ENCODE data around the gene ZNF408.

DNA sequence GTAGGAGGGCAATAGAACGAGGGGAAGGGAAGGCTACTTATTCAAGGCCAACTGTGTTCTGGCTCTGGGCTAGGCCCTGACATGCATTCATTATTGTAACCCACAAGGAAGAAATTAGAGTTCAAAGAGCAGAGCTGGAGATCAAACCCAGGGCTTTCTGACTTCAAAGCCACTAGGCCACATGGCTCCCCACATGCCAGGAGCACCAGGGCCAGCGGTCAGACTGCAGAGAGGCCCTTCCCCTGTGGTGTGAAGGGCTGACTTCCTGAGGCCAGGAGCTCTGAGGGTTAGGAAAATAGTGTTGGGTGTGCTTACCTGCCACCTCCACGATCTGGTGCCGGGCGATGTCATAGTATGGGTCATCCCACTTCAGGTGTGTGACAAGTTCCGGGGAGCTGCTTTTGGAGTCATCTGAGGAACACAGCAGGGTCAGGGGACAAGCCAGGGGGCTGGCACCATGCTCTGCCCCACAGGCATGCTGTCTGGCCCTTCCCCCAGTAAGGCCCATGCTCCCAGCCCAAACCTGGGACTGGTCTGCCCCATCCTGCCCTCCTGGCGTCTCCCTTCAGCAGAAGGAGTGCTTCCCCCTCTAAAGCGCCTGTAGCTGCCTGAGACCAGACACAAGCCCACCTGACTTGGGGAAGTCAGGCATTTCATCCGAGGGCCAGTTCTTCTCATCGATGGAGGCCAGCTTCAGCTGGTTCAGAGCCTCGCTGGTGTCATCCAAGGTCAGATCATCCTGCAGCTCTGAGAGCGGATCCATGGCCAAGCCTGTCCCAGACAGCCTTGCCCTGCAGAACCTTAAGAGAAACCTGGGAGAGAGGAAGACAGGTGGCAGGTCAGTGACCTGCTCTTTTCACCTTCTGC, 5.3 kb upstream of the ZNF408 start:
- TF ChIP-seq, protein P1, sequence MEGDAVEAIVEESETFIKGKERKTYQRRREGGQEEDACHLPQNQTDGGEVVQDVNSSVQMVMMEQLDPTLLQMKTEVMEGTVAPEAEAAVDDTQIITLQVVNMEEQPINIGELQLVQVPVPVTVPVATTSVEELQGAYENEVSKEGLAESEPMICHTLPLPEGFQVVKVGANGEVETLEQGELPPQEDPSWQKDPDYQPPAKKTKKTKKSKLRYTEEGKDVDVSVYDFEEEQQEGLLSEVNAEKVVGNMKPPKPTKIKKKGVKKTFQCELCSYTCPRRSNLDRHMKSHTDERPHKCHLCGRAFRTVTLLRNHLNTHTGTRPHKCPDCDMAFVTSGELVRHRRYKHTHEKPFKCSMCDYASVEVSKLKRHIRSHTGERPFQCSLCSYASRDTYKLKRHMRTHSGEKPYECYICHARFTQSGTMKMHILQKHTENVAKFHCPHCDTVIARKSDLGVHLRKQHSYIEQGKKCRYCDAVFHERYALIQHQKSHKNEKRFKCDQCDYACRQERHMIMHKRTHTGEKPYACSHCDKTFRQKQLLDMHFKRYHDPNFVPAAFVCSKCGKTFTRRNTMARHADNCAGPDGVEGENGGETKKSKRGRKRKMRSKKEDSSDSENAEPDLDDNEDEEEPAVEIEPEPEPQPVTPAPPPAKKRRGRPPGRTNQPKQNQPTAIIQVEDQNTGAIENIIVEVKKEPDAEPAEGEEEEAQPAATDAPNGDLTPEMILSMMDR (IDR thresholded peaks at IDR 0.05; ENCODE audit: borderline replicate concordance, extremely low read depth, low read length, poor library complexity, severe bottlenecking): no peak
- no peak for TF ChIP-seq EZH2 (IDR thresholded peaks at IDR 0.05; ENCODE audit: borderline replicate concordance, low read depth, low read length, severe bottlenecking)

All from DND-41 (cell line).